GM23338 (cell line): ENCODE results near the gene IGFBPL1. TPM values are rescaled to one million over a fixed set of nuclear protein-coding genes. Genes with fewer than 3 reads are reported as not detected.

Experiments
- ATAC-seq: fragments of 200-7000 bp; cut with Tn5 transposase; 3 replicates; pipeline ENCODE4 v1.9.1; 2020
- DNase-seq: peaks from one replicate; pipeline ENCODE4 v3.0.0-alpha.2; 2015; ENCODE audit warnings: low spot score
- H2AFZ ChIP-seq: fragments of 200-600 bp; sonication (generic); 2 replicates; pipeline ENCODE4 v1.8.0; 2016; ENCODE audit warnings: antibody characterized with exemption, mild to moderate bottlenecking, moderate library complexity
- H3F3A ChIP-seq: fragments of 200-600 bp; sonication (generic); replicated peaks from 2 replicates; pipeline ENCODE4 v1.8.0; 2017; ENCODE audit warnings: antibody characterized with exemption, mixed run types, low read depth
- H3K27ac ChIP-seq: fragments of 200-600 bp; sonication (generic); 2 replicates; pipeline ENCODE4 v1.6.1; 2016; ENCODE audit warnings: low read depth
- H3K27me3 ChIP-seq: fragments of 200-600 bp; sonication (generic); 2 replicates; pipeline ENCODE4 v1.8.0; 2016; ENCODE audit warnings: mild to moderate bottlenecking, mixed run types, moderate library complexity; ENCODE audit not compliant: insufficient read depth
- H3K36me3 ChIP-seq: fragments of 200-600 bp; sonication (generic); 2 replicates; pipeline ENCODE4 v1.8.0; 2016; ENCODE audit warnings: mild to moderate bottlenecking; ENCODE audit not compliant: insufficient read depth
- H3K4me1 ChIP-seq: fragments of 200-600 bp; sonication (generic); 2 replicates; pipeline ENCODE4 v1.8.0; 2016; ENCODE audit warnings: mild to moderate bottlenecking, moderate library complexity; ENCODE audit not compliant: insufficient read depth
- H3K4me2 ChIP-seq: fragments of 200-600 bp; sonication (generic); 2 replicates; pipeline ENCODE4 v1.7.1; 2017; ENCODE audit warnings: mixed run types
- H3K4me3 ChIP-seq: fragments of 200-600 bp; sonication (generic); 2 replicates; pipeline ENCODE4 v1.6.1; 2016; ENCODE audit warnings: mixed run types
- H3K79me2 ChIP-seq: fragments of 200-600 bp; sonication (generic); replicated peaks from 2 replicates; pipeline ENCODE4 v1.8.0; 2017; ENCODE audit warnings: mild to moderate bottlenecking; ENCODE audit not compliant: insufficient read depth
- H3K9me2 ChIP-seq: fragments of 200-600 bp; sonication (generic); 2 replicates; pipeline ENCODE4 v1.8.0; 2017; ENCODE audit not compliant: insufficient read depth
- H4K20me1 ChIP-seq: fragments of 200-600 bp; sonication (generic); replicated peaks from 2 replicates; pipeline ENCODE4 v1.8.0; 2017; ENCODE audit warnings: mild to moderate bottlenecking; ENCODE audit not compliant: insufficient read depth
- H3K27ac Mint-ChIP-seq: 2 replicates; pipeline ENCODE4 v1.8.0; 2020; ENCODE audit warnings: inconsistent platforms, mild to moderate bottlenecking, moderate library complexity, mixed read lengths
- H3K27me3 Mint-ChIP-seq: 3 replicates; pipeline ENCODE4 v1.8.0; 2022; ENCODE audit warnings: low read depth, mild to moderate bottlenecking, moderate library complexity, mixed read lengths, inconsistent platforms; ENCODE audit not compliant: insufficient read depth, poor library complexity
- H3K36me3 Mint-ChIP-seq: 3 replicates; pipeline ENCODE4 v1.8.0; 2021; ENCODE audit warnings: low read depth, mild to moderate bottlenecking, inconsistent platforms, moderate library complexity, mixed read lengths
- H3K4me1 Mint-ChIP-seq: 3 replicates; pipeline ENCODE4 v1.8.0; 2020; ENCODE audit warnings: mild to moderate bottlenecking, inconsistent platforms, mixed read lengths
- H3K4me3 Mint-ChIP-seq: 3 replicates; pipeline ENCODE4 v1.8.0; 2021; ENCODE audit warnings: moderate library complexity, mild to moderate bottlenecking, inconsistent platforms, mixed read lengths
- H3K9me3 Mint-ChIP-seq: 3 replicates; pipeline ENCODE4 v1.8.0; 2020; ENCODE audit warnings: moderate library complexity, mild to moderate bottlenecking, inconsistent platforms, mixed read lengths
- JUNB ChIP-seq: IDR thresholded peaks from one replicate; pipeline ENCODE4 v1.6.1; 2016; ENCODE audit warnings: antibody characterized with exemption; ENCODE audit not compliant: unreplicated experiment
- NANOG ChIP-seq: IDR thresholded peaks from 2 replicates; pipeline ENCODE4 v1.6.1; 2016; ENCODE audit warnings: antibody characterized with exemption, borderline replicate concordance
- POLR2AphosphoS5 ChIP-seq: IDR thresholded peaks from 2 replicates; pipeline ENCODE4 v1.6.1; 2016; ENCODE audit warnings: antibody characterized with exemption, low read depth
- STAT1 ChIP-seq: IDR thresholded peaks from one replicate; pipeline ENCODE4 v1.6.1; 2016; ENCODE audit warnings: antibody characterized with exemption; ENCODE audit not compliant: unreplicated experiment
- ZNF114 ChIP-seq: fragments of 250-450 bp; sonication (Bioruptor Pico); IDR thresholded peaks from 2 replicates; pipeline ENCODE4 v1.5.0; 2020; ENCODE audit warnings: mild to moderate bottlenecking, moderate library complexity
- ZNF331 ChIP-seq: fragments of 250-450 bp; sonication (Bioruptor Pico); IDR thresholded peaks from 2 replicates; pipeline ENCODE4 v1.5.0; 2020; ENCODE audit warnings: low read depth, mild to moderate bottlenecking, moderate library complexity
- polyA plus RNA-seq: library from polyadenylated mRNA; unstranded; fragments of >200 nt; fragmentation: Nextera tagmentation; extraction: Ambion mirVana; gene quantifications from 2 replicates; pipeline ENCODE4 v1.2.1, GENCODE V29; 2016
- total RNA-seq: library from RNA; depleted of rRNA; stranded (reverse); fragments of >200 nt; shearing (Covaris generic); gene quantifications from 2 replicates; pipeline ENCODE4 v1.2.3, GENCODE V29; 2014
- TF ChIP-seq, protein P1 (sequence below): fragments of 250-450 bp; sonication (Bioruptor Pico); IDR thresholded peaks from 2 replicates; pipeline ENCODE4 v1.5.0; 2020; ENCODE audit warnings: mild to moderate bottlenecking, moderate library complexity
- TF ChIP-seq, protein P2 (sequence below): IDR thresholded peaks from one replicate; pipeline ENCODE4 v1.6.1; 2018; ENCODE audit warnings: antibody characterized with exemption; ENCODE audit not compliant: unreplicated experiment
- TF ChIP-seq, protein P3 (sequence below): IDR thresholded peaks from 2 replicates; pipeline ENCODE4 v1.6.1; 2016; ENCODE audit warnings: antibody characterized with exemption
- TF ChIP-seq, protein P4 (sequence below), 2 experiments: fragments of 200-600 bp in 1 of 2; sonication (generic) in 1 of 2; conservative IDR thresholded peaks; 2 replicates each; pipeline versions ENCODE4 v1.5.1 to v1.6.1; 2016 to 2017; ENCODE audit warnings: antibody characterized with exemption in 2 of 2, low read depth in 2 of 2, mild to moderate bottlenecking in 2 of 2, moderate library complexity in 1 of 2

The IGFBPL1 gene
- total and polyA plus RNA-seq, 2 experiments from 2014 or later = 9.4 to 75.6 TPM

DNA sequence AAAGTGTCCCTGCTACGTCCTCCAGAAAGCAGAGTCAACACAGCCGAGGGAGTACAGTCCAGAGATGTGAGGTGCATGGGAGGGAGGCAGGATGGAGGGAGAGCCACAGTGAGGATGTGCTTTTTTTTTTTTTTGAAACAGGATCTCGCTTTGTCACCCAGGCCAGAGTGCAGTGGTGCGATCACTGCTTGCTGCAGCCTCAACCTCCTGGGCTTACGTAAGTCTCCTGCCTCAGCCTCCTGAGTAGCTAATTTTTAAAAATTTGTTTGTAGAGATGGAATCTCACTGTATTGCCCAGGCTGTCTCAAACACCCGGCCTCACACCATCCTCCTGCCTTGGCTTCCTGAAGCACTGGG lies 65.0 kb downstream of the IGFBPL1 start:
- no peak overlapping the region for H3K4me2 ChIP-seq
- H3K4me3 ChIP-seq = no peak overlapping the region
- no peaks in the 10 kb centered on the region for H3K79me2 ChIP-seq
- no peaks in the 10 kb centered on the region for H4K20me1 ChIP-seq
- H3K4me3 Mint-ChIP-seq = no peak overlapping the region
- H2AFZ ChIP-seq = no peak overlapping the region
- ATAC-seq (no peak), DNase-seq (no peak)
- no peak overlapping the region for H3K27ac Mint-ChIP-seq
- H3K9me3 Mint-ChIP-seq = no peaks in the 10 kb centered on the region
- no peaks in the 10 kb centered on the region for H3K36me3 Mint-ChIP-seq
- peaks cover 6% of the 10 kb centered on the region for H3K27me3 Mint-ChIP-seq
- 0 out of 2 replicates have a peak, but pooled peaks cover 7% of the 10 kb centered on the region for H3K4me1 ChIP-seq
- no peaks in the 10 kb centered on the region for H3F3A ChIP-seq
- no peak overlapping the region for H3K27ac ChIP-seq
- no peaks in the 10 kb centered on the region for H3K36me3 ChIP-seq
- peaks cover 2% of the 10 kb centered on the region for H3K4me1 Mint-ChIP-seq
- H3K27me3 ChIP-seq = no peaks in the 10 kb centered on the region
- H3K9me2 ChIP-seq = no peaks in the 10 kb centered on the region
- TF ChIP-seq STAT1 (no peak), POLR2AphosphoS5 (no peak), NANOG (no peak), ZNF114 (no peak), JUNB (no peak), ZNF331 (CRISPR knock-in tag) (no peak)
- TF ChIP-seq, protein P1, sequence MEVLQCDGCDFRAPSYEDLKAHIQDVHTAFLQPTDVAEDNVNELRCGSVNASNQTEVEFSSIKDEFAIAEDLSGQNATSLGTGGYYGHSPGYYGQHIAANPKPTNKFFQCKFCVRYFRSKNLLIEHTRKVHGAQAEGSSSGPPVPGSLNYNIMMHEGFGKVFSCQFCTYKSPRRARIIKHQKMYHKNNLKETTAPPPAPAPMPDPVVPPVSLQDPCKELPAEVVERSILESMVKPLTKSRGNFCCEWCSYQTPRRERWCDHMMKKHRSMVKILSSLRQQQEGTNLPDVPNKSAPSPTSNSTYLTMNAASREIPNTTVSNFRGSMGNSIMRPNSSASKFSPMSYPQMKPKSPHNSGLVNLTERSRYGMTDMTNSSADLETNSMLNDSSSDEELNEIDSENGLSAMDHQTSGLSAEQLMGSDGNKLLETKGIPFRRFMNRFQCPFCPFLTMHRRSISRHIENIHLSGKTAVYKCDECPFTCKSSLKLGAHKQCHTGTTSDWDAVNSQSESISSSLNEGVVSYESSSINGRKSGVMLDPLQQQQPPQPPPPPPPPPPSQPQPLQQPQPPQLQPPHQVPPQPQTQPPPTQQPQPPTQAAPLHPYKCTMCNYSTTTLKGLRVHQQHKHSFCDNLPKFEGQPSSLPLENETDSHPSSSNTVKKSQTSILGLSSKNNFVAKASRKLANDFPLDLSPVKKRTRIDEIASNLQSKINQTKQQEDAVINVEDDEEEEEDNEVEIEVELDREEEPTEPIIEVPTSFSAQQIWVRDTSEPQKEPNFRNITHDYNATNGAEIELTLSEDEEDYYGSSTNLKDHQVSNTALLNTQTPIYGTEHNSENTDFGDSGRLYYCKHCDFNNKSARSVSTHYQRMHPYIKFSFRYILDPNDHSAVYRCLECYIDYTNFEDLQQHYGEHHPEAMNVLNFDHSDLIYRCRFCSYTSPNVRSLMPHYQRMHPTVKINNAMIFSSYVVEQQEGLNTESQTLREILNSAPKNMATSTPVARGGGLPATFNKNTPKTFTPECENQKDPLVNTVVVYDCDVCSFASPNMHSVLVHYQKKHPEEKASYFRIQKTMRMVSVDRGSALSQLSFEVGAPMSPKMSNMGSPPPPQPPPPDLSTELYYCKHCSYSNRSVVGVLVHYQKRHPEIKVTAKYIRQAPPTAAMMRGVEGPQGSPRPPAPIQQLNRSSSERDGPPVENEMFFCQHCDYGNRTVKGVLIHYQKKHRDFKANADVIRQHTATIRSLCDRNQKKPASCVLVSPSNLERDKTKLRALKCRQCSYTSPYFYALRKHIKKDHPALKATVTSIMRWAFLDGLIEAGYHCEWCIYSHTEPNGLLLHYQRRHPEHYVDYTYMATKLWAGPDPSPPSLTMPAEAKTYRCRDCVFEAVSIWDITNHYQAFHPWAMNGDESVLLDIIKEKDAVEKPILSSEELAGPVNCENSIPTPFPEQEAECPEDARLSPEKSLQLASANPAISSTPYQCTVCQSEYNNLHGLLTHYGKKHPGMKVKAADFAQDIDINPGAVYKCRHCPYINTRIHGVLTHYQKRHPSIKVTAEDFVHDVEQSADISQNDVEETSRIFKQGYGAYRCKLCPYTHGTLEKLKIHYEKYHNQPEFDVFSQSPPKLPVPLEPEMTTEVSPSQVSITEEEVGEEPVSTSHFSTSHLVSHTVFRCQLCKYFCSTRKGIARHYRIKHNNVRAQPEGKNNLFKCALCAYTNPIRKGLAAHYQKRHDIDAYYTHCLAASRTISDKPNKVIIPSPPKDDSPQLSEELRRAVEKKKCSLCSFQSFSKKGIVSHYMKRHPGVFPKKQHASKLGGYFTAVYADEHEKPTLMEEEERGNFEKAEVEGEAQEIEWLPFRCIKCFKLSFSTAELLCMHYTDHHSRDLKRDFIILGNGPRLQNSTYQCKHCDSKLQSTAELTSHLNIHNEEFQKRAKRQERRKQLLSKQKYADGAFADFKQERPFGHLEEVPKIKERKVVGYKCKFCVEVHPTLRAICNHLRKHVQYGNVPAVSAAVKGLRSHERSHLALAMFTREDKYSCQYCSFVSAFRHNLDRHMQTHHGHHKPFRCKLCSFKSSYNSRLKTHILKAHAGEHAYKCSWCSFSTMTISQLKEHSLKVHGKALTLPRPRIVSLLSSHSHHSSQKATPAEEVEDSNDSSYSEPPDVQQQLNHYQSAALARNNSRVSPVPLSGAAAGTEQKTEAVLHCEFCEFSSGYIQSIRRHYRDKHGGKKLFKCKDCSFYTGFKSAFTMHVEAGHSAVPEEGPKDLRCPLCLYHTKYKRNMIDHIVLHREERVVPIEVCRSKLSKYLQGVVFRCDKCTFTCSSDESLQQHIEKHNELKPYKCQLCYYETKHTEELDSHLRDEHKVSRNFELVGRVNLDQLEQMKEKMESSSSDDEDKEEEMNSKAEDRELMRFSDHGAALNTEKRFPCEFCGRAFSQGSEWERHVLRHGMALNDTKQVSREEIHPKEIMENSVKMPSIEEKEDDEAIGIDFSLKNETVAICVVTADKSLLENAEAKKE = no peak
- TF ChIP-seq, protein P2, sequence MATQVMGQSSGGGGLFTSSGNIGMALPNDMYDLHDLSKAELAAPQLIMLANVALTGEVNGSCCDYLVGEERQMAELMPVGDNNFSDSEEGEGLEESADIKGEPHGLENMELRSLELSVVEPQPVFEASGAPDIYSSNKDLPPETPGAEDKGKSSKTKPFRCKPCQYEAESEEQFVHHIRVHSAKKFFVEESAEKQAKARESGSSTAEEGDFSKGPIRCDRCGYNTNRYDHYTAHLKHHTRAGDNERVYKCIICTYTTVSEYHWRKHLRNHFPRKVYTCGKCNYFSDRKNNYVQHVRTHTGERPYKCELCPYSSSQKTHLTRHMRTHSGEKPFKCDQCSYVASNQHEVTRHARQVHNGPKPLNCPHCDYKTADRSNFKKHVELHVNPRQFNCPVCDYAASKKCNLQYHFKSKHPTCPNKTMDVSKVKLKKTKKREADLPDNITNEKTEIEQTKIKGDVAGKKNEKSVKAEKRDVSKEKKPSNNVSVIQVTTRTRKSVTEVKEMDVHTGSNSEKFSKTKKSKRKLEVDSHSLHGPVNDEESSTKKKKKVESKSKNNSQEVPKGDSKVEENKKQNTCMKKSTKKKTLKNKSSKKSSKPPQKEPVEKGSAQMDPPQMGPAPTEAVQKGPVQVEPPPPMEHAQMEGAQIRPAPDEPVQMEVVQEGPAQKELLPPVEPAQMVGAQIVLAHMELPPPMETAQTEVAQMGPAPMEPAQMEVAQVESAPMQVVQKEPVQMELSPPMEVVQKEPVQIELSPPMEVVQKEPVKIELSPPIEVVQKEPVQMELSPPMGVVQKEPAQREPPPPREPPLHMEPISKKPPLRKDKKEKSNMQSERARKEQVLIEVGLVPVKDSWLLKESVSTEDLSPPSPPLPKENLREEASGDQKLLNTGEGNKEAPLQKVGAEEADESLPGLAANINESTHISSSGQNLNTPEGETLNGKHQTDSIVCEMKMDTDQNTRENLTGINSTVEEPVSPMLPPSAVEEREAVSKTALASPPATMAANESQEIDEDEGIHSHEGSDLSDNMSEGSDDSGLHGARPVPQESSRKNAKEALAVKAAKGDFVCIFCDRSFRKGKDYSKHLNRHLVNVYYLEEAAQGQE = no peak
- TF ChIP-seq, protein P3, sequence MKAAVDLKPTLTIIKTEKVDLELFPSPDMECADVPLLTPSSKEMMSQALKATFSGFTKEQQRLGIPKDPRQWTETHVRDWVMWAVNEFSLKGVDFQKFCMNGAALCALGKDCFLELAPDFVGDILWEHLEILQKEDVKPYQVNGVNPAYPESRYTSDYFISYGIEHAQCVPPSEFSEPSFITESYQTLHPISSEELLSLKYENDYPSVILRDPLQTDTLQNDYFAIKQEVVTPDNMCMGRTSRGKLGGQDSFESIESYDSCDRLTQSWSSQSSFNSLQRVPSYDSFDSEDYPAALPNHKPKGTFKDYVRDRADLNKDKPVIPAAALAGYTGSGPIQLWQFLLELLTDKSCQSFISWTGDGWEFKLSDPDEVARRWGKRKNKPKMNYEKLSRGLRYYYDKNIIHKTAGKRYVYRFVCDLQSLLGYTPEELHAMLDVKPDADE = no peak
- TF ChIP-seq, protein P4, sequence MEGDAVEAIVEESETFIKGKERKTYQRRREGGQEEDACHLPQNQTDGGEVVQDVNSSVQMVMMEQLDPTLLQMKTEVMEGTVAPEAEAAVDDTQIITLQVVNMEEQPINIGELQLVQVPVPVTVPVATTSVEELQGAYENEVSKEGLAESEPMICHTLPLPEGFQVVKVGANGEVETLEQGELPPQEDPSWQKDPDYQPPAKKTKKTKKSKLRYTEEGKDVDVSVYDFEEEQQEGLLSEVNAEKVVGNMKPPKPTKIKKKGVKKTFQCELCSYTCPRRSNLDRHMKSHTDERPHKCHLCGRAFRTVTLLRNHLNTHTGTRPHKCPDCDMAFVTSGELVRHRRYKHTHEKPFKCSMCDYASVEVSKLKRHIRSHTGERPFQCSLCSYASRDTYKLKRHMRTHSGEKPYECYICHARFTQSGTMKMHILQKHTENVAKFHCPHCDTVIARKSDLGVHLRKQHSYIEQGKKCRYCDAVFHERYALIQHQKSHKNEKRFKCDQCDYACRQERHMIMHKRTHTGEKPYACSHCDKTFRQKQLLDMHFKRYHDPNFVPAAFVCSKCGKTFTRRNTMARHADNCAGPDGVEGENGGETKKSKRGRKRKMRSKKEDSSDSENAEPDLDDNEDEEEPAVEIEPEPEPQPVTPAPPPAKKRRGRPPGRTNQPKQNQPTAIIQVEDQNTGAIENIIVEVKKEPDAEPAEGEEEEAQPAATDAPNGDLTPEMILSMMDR (conservative IDR thresholded peaks at IDR 0.05; ENCODE audit: low read depth in 2 of 2) = no peak
